ENCODE results near the gene NUDT16L1. TPM values are rescaled to one million over a fixed set of nuclear protein-coding genes. Genes with fewer than 3 reads are reported as not detected.

The NUDT16L1 gene
- total RNA-seq, 2 donors from 2014 or later, result 57.4 to 75.3 TPM

DNA sequence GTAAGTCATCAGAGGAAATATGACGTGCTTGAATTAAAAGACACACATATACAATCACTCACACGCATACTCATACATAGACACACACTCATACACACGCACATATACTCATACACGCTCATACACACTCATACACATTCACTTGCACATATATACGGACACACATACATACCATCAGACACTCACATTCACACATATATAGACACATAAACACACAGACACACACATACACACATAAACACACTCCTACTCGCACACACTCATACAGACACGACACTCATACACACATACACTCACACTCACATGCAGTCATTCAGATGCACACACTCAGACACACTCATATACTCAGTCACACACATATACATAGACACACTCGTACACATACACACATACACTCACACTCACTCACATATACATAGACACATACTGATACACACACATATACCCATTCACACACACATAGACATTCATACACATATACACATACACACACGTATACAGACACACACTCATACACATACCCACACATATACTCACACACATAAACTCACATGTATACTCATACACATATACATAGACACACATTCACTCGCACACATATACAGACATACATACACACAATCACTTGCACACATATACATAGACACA is 24.9 kb upstream of the NUDT16L1 start:
- peaks cover 3% of the 10 kb centered on the region for H3K4me1 ChIP-seq (replicated peaks)
- no peak for TF ChIP-seq POLR2A (IDR thresholded peaks at IDR 0.05)
- TF ChIP-seq, protein P1, sequence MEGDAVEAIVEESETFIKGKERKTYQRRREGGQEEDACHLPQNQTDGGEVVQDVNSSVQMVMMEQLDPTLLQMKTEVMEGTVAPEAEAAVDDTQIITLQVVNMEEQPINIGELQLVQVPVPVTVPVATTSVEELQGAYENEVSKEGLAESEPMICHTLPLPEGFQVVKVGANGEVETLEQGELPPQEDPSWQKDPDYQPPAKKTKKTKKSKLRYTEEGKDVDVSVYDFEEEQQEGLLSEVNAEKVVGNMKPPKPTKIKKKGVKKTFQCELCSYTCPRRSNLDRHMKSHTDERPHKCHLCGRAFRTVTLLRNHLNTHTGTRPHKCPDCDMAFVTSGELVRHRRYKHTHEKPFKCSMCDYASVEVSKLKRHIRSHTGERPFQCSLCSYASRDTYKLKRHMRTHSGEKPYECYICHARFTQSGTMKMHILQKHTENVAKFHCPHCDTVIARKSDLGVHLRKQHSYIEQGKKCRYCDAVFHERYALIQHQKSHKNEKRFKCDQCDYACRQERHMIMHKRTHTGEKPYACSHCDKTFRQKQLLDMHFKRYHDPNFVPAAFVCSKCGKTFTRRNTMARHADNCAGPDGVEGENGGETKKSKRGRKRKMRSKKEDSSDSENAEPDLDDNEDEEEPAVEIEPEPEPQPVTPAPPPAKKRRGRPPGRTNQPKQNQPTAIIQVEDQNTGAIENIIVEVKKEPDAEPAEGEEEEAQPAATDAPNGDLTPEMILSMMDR (IDR thresholded peaks at IDR 0.05), result no peak
- no peak for TF ChIP-seq POLR2AphosphoS5 (IDR thresholded peaks at IDR 0.05)

GRCh38 chr16:4673387-4674046 is 19.8 kb upstream of the NUDT16L1 start:
- intact Hi-C loops (cut with DNase I), result no loop called here
- no peaks in the 10 kb centered on the region for H3K27me3 ChIP-seq (replicated peaks; ENCODE audit: insufficient read depth)
- DNase-seq (ENCODE audit: low spot score), result no peak
- H3K4me1 ChIP-seq (replicated peaks), result peaks cover 3% of the 10 kb centered on the region
- no peaks in the 10 kb centered on the region for H3K9me3 ChIP-seq
- WGBS, result 89% methylated on average over 33 of the region's 33 CpGs
- no peak overlapping the region for H3K27ac ChIP-seq
- peaks cover 0 to 3% of the 10 kb centered on the region in 2 donors for H3K36me3 ChIP-seq
- no peak for TF ChIP-seq POLR2AphosphoS5 (IDR thresholded peaks at IDR 0.05)
- no peak for TF ChIP-seq POLR2A (IDR thresholded peaks at IDR 0.05)
- H3K4me3 ChIP-seq, result no peak overlapping the region

More for the DNA sequence above, 24.9 kb upstream of the NUDT16L1 start:
- H3K27ac ChIP-seq, result no peak overlapping the region
- H3K9me3 ChIP-seq, result no peaks in the 10 kb centered on the region
- intact Hi-C loops (cut with DNase I), result no loop called here
- DNase-seq (ENCODE audit: low spot score), result no peak
- H3K27me3 ChIP-seq (replicated peaks; ENCODE audit: insufficient read depth), result no peaks in the 10 kb centered on the region
- H3K4me3 ChIP-seq, result no peak overlapping the region
- 93% methylated on average over 10 of the region's 10 CpGs for WGBS
- peaks cover 0 to 13% of the 10 kb centered on the region in 2 donors for H3K36me3 ChIP-seq

DNA sequence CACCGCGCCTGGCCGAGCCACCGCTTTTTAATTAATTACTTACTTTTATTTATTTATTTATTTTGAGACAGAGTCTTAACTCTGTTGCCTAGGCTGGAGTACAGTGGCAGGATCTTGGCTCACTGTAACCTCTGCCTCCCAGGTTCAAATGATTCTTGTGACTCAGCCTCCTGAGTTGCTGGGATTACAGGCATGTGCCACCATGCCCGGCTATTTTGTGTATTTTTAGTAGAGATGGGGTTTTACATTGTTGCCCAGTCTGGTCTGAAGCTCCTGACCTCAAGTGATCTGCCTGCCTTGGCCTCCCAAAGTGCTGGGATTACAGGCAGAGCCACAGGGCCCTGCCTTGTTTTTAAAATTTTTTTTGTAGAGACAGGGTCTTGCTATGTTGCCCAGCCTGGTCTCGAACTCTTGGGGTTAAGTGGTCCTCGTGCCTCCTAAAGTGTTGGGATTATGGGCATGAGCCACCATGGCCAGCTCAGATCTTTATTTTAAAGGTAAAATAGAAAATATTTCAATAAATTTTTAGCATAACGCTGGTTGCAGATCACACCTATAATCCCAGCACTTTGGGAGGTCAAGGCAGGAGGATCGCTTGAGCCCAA is 18.3 kb upstream of the NUDT16L1 start:
- intact Hi-C loops (cut with DNase I), result no loop called here
- no peak for TF ChIP-seq POLR2AphosphoS5 (IDR thresholded peaks at IDR 0.05)
- no peak for TF ChIP-seq POLR2A (IDR thresholded peaks at IDR 0.05)
- TF ChIP-seq, protein P1 (IDR thresholded peaks at IDR 0.05), result no peak
- H3K27ac ChIP-seq, result no peak overlapping the region
- H3K4me1 ChIP-seq (replicated peaks), result peaks cover 10% of the 10 kb centered on the region
- no peaks in the 10 kb centered on the region for H3K9me3 ChIP-seq
- no peaks in the 10 kb centered on the region for H3K27me3 ChIP-seq (replicated peaks; ENCODE audit: insufficient read depth)
- H3K36me3 ChIP-seq, result peaks cover 0 to 3% of the 10 kb centered on the region in 2 donors
- WGBS, result 97% methylated on average over 9 of the region's 9 CpGs
- no peak overlapping the region for H3K4me3 ChIP-seq
- no peak for DNase-seq (ENCODE audit: low spot score)

GRCh38 chr16:4675864-4676786 is 17.2 kb upstream of the NUDT16L1 start:
- DNase-seq (ENCODE audit: low spot score), result no peak
- Histone ChIP-seq H3K4me1 (replicated peaks) (peaks cover 14% of the 10 kb centered on the region), H3K27me3 (replicated peaks; ENCODE audit: insufficient read depth) (no peaks in the 10 kb centered on the region), H3K4me3 (no peak overlapping the region), H3K9me3 (no peaks in the 10 kb centered on the region), H3K27ac (no peak overlapping the region), H3K36me3 (peaks cover 0 to 3% of the 10 kb centered on the region in 2 donors)
- intact Hi-C loops (cut with DNase I), result no loop called here
- no peak for TF ChIP-seq POLR2A (IDR thresholded peaks at IDR 0.05)
- TF ChIP-seq POLR2AphosphoS5 (IDR thresholded peaks at IDR 0.05), result no peak
- TF ChIP-seq, protein P1 (IDR thresholded peaks at IDR 0.05), result no peak
- WGBS, result 81% methylated on average over 23 of the region's 23 CpGs

DNA sequence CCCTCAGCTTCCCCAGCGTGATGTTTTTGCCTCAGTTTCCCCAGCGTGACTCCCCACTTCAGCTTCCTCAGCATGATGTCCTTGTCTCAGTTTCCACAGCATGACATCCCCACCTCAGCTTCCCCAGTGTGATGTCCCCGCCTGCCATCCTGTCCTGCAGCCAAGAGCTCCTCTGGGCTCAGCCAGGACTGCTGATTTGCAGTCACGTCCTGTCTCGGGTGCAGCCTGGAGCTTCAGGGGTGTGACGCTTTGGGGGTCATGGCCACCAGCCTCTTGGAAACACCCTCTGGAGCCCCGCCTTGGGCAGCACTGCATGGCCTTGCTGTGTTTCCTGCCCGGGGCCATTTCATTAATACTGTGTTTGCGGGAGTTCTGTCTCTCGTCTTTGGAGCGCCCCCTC is 16.5 kb upstream of the NUDT16L1 start:
- intact Hi-C loops (cut with DNase I), result no loop called here
- no peak for DNase-seq (ENCODE audit: low spot score)
- Histone ChIP-seq H3K27ac (no peak overlapping the region), H3K4me1 (replicated peaks) (peaks cover 18% of the 10 kb centered on the region), H3K36me3 (peaks cover 0 to 3% of the 10 kb centered on the region in 2 donors), H3K4me3 (no peak overlapping the region), H3K9me3 (no peaks in the 10 kb centered on the region), H3K27me3 (replicated peaks; ENCODE audit: insufficient read depth) (no peaks in the 10 kb centered on the region)
- WGBS, result 71% methylated on average over 11 of the region's 11 CpGs
- TF ChIP-seq POLR2AphosphoS5 (IDR thresholded peaks at IDR 0.05) (no peak), POLR2A (IDR thresholded peaks at IDR 0.05) (no peak)
- TF ChIP-seq, protein P1 (IDR thresholded peaks at IDR 0.05), result no peak
